COR-L47 (cell line): ENCODE results near the gene MRPL18.
A peak's percentile ranks its signal among the peaks of the same experiment; 100 is the strongest.
"Not testable (repeated sequence)": the region's sequence is repeated elsewhere in the genome, so short reads cannot be mapped to it uniquely, and the experiment has no call there.

Source experiments
- DNase-seq: peaks from one replicate; lab custom pipeline; 2025; lab: John Stamatoyannopoulos, UW

The MRPL18 gene

DNA sequence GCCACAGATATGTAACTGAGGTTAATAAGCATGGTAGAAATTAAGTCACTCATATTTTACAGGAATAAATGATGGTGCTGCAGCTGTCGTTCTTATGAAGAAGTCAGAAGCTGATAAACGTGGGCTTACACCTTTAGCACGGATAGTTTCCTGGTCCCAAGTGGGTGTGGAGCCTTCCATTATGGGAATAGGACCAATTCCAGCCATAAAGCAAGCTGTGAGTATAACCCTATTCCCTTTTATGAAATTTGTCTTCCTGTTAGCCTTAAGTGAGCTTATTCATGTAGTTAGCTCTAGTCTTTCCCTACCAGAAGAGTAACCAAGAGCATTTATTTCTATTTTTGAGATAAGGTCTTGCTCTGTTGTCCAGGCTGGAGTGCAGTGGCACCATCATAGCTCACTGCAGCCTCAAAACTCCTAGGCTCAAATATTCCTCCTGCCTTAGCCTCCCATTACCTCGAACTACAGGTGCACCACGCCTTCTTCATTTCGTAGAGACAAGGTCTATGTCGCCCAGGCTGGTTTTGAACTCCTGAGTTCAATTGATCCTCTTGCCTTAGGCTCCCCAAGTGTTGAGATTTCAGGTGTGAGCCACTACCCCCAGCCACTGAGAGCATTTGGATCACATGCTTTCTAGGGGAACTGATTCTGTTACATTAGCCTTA is 12.9 kb upstream of the MRPL18 start:
- no peak for DNase-seq

GRCh38 chr6:159778131-159778530 is 12.1 kb upstream of the MRPL18 start:
- no peak for DNase-seq

- DNase-seq: no peak
These were observed 11.6 kb upstream of the MRPL18 start for GRCh38 chr6:159778542-159779103.

DNA sequence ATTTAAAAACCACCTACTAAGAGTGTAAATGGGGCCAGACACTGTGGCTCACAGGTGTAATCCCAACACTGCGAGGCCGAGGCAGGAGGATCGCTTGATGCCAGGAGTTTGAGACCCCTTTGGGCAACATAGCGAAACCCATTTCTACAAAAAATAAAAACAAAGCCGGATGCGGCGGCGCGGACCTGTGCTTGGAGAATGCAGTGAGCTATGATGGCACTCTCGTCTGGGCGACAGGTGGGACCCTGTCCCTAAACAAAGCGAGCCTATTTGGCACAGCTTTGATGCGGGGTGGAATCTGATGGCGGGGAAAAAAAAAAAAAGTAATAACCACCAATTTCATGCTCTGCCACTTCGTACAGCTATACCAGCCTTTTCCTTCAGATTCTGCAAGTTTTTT is 2.0 kb upstream of the MRPL18 start:
- DNase-seq: no peak

DNA sequence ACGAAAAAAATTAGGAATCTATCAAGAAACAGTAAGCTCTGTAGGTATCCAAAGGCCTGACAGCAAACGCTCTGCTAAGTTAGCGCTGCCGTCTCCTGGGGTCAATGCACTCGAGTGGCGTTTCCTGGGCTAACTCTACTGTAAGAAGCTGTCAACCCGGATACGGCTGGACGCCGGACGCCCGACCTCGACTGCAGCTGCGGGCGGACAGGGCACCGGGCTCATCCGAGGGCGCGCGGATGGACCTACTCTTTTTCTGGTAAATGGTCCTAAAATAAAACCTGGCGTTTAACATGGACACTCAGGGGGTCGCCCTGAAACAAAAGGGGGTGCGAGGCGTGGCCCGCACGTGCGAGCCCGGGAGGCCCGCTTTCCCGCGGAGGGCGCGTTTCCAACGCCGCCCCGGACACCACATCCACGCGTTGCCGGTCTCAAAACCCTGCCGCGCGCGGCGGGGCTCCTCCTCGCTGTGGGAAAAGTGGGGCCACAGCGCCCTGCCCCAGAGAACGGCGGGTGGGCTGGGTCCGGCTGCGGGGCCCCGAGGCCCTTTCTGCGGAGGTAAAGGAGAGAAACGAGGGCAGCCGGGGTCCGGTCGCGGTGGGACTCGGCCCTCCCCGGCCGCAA is 1.4 kb upstream of the MRPL18 start:
- no peak for DNase-seq

DNA sequence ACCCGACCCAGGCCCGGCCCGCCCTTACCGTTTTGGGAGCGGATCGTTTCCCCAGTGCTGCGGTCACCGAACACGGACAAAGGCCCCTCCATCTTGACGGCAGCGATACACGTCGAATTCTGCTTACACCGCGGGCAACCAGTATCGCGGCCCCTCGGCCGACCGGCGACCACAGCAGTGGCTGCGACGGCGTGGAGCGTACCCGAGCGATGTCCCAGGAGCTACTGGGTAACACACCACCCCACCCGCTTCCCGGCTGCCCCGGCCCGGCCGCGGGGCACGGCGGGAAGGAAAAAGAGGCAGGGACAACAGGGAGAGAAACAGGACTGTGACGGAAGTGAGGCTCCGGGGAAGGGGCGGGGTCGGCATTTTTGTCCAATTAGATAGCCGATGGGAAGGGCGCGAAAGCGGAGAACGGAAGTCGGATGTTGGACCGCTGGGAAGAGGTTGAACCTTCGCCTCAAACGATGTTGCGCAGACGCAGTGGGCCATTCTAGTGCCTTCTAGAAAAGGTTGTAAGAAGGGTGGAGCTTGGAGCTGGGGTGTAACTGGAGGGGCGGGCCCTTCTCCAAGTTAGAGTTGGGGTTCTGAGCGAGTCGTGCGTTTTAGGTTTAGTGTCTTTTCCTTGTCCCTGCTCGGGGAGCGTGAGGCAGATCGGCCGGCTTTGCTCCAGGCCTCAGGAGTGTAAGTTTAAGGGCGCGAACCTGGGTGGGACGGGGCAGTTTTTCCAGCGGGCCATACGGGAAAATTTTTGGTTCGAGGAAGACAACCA is 704 bp upstream of the MRPL18 start, which contains the start of gene TCP1:
Gene TCP1 (minus strand): TSS at position 226 of the 772 bp plus-strand sequence. CDS start 134 bp downstream, at position 92.
- peak; percentile 96 for DNase-seq

DNA sequence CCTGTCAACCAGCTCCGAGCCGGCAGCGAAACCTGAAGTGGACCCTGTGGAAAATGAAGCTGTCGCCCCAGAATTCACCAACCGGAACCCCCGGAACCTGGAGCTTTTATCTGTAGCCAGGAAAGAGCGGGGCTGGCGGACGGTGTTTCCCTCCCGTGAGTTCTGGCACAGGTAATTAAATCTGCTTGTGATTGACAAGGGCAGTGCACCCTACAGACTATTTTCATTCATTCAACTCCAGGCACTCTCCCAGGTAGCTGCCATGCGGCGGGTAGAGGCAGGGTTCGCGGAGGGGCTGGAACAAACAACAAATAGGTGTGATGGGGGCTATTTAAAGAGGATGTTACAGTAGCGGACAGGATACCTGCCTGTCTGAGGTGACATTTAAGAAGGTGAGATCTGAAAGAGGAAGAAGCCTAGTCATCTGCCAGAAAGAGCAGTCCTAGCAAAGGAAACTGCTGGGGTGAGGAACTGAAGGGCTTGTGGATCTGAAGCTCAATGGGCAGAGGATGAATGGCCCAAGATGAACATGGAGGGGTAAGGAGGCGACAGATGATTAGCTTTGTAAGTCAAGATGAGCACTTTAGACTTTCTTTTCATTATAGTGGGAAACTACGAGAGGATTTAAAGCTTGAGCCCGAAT is 810 bp downstream of the MRPL18 start:
- DNase-seq: no peak

- not testable (repeated sequence) for DNase-seq
These were observed 4.7 kb downstream of the MRPL18 start for GRCh38 chr6:159794976-159795375.

GRCh38 chr6:159797554-159797953 is 7.3 kb downstream of the MRPL18 start:
- no peak for DNase-seq

- DNase-seq: no peak
These were observed 10.0 kb downstream of the MRPL18 start, which contains the start of gene PNLDC1 for GRCh38 chr6:159800141-159800865. Gene PNLDC1, plus strand, starts transcription at chr6:159800276. Its CDS starts 32 bp downstream, at chr6:159800308.

DNA sequence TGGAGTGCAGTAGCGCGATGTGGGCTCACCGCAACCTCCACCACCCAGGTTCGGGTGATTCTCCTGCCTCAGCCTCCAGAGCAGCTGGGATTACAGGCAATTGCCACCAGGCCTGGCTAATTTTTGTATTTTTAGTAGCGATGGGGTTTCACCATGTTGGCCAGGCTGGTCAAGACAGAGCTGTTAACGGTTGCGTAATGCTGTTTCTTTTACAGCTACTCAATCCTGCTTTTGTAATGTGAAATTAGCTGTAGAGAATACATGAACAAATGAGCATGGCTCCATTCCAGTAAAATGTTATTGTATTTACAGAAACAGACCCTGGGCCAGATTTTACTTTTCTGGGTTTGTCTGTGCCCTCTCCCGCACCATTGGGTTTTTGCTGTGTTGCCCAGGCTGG is 11.7 kb downstream of the MRPL18 start:
- no peak for DNase-seq

DNA sequence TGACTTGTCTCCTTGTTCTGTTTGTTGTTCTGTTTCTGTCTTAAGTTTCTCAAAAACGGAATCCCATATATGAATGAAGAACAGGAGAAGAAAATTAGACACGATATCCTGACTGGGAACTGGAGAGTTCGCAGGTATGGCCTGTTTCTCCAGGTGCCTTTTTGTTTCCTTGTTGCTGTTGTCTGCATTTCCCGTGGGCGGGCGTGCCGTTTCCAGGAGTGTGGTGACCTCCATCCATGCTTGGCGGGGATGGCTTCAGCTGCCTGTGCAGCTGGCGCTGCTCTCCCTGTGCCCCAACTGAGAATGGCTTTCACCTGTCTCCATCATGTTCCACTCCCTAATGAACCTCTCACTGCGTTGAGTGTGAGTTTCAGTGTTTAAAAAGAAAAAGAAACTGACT is 14.2 kb downstream of the MRPL18 start:
- no peak for DNase-seq

DNA sequence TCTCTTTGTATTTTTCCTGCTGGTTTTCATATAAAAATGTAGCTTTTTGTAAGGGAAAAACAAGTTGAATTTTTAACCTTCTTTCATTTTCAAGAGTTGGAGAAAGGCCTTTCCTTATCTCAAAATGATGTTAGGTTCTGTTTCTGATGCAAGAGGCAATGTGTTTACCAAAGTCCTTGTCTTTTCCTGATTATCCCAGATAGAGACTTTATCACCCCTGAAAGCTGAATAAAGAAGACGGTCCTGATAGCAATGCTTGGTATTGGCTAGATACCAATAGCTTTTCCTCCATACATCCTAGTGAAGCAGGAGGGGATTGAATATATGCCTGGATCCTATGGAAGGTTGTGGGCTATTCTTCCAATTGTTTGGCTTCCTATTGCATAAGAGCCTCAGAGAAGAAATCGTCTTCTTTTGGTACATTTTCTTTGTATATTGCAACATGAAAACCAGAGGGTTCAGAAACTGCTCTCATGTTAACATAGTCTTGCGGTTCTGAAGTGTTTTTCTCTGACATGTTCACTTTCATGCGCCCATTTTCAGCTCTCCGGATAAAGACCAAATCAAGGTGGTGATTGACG is 15.3 kb downstream of the MRPL18 start:
- DNase-seq: no peak

DNA sequence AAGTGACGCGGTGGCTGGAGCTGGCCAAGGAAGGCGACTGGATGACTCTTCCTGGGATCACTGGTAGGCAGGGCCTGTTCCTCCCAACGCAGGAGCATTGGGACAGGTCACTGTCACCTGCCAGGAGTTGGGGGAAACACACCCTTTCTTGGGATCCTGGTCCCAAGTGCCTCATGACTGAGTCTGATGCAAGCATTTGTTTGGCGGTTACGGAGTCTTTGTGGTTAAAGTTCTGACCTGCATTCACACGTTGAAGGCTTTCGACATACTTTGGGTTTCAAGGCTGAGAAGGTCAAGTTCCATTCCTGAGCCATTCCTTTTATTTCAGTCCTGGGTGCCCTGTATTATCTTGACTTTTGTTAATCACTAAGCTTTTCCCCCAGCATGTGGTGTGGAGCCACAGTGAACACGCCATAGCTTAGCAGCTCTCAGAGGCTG is 15.8 kb downstream of the MRPL18 start:
- DNase-seq: no peak

- no peak for DNase-seq
These were observed 17.0 kb downstream of the MRPL18 start for GRCh38 chr6:159807150-159807858.

GRCh38 chr6:159808647-159809046 is 18.4 kb downstream of the MRPL18 start:
- no peak for DNase-seq

DNA sequence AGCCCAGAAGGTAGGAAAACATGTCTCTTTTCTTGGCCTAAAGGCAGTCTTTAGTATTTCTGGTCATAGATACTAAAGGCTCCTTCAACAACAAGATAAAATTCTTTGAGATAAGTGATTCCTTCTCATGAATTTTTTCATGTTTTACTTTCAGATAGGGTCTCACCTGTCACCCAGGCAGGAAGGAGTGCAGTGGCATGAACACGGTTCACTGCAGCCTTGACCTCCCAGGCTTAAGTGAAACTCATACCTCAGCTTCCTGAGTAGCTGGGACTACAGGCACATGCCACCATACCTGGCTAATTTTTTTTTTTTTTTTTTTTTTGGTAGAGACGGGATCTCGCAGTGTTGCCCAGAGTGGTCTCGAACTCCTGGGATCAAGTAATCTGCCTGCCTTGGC is 18.9 kb downstream of the MRPL18 start:
- no peak for DNase-seq

GRCh38 chr6:159813781-159814180 is 23.5 kb downstream of the MRPL18 start:
- DNase-seq: no peak

GRCh38 chr6:159815410-159815809 is 25.1 kb downstream of the MRPL18 start:
- DNase-seq: no peak

- DNase-seq: not testable (repeated sequence)
These were observed 26.5 kb downstream of the MRPL18 start for GRCh38 chr6:159816775-159817174.
